Activated naive CD4-positive, alpha-beta T cell treated with Interleukin-2 at 50 U/mL for 16 hours (primary cell): ENCODE results near the gene ASAP2.

Experiments
- DNase-seq: peaks from one replicate; pipeline ENCODE4 v3.0.0-alpha.2; 2020

The ASAP2 gene

GRCh38 chr2:9205963-9206948, at the start of gene ASAP2:
Gene ASAP2, plus strand, starts transcription at chr2:9206812. Its CDS starts 293 bp downstream, at chr2:9207105.
- DNase-seq = peak; percentile 34

- DNase-seq = no peak
These were observed 47.5 kb upstream of the ASAP2 start for GRCh38 chr2:9158786-9159779.

GRCh38 chr2:9160732-9161131, 45.9 kb upstream of the ASAP2 start:
- no peak for DNase-seq

- no peak for DNase-seq
These were observed 43.8 kb upstream of the ASAP2 start for GRCh38 chr2:9162841-9163240.

GRCh38 chr2:9163306-9164111, 43.1 kb upstream of the ASAP2 start:
- DNase-seq = no peak

GRCh38 chr2:9164112-9164608, 42.5 kb upstream of the ASAP2 start:
- no peak for DNase-seq

GRCh38 chr2:9165625-9166024, 41.0 kb upstream of the ASAP2 start:
- no peak for DNase-seq

GRCh38 chr2:9166579-9167377, 39.8 kb upstream of the ASAP2 start:
- DNase-seq = no peak

GRCh38 chr2:9167718-9168657, 38.6 kb upstream of the ASAP2 start:
- DNase-seq = no peak

GRCh38 chr2:9168821-9169221, 37.8 kb upstream of the ASAP2 start:
- no peak for DNase-seq

GRCh38 chr2:9169349-9170107, 37.1 kb upstream of the ASAP2 start:
- no peak for DNase-seq

- no peak for DNase-seq
These were observed 36.0 kb upstream of the ASAP2 start for GRCh38 chr2:9170458-9171130.

- no peak for DNase-seq
These were observed 31.7 kb upstream of the ASAP2 start for GRCh38 chr2:9174771-9175437.

- DNase-seq = no peak
These were observed 28.3 kb upstream of the ASAP2 start for GRCh38 chr2:9178110-9178903.

- no peak for DNase-seq
These were observed 27.6 kb upstream of the ASAP2 start for GRCh38 chr2:9178904-9179571.

- DNase-seq = no peak
These were observed 26.9 kb upstream of the ASAP2 start for GRCh38 chr2:9179572-9180201.
